Smooth muscle cell of the brain vasculature (primary cell): ENCODE measurements around the gene UBE2Q2.

Experiments used
- DNase-seq: peaks from one replicate; pipeline ENCODE4 v3.0.0-alpha.2; 2012; ENCODE audit warnings: low read depth, low spot score

The UBE2Q2 gene

GRCh38 chr15:75923756-75924155 lies 80.5 kb downstream of the UBE2Q2 start:
- no peak for DNase-seq

- DNase-seq = no peak
Measured at GRCh38 chr15:75924576-75924975, 81.3 kb downstream of the UBE2Q2 start.

- no peak for DNase-seq
Measured at GRCh38 chr15:75925440-75925839, 82.2 kb downstream of the UBE2Q2 start.

- no peak for DNase-seq
Measured at GRCh38 chr15:75926931-75927330, 83.7 kb downstream of the UBE2Q2 start.

- DNase-seq = no peak
Measured at GRCh38 chr15:75927601-75928000, 84.4 kb downstream of the UBE2Q2 start.

- DNase-seq = no peak
Measured at GRCh38 chr15:75928680-75929608, 85.7 kb downstream of the UBE2Q2 start.

GRCh38 chr15:75929799-75930565 lies 86.7 kb downstream of the UBE2Q2 start:
- DNase-seq = no peak

GRCh38 chr15:75930866-75931265 lies 87.6 kb downstream of the UBE2Q2 start:
- no peak for DNase-seq

- DNase-seq = no peak
Measured at GRCh38 chr15:75942464-75942863, 99.2 kb downstream of the UBE2Q2 start.

GRCh38 chr15:75943246-75943645 lies 100.0 kb downstream of the UBE2Q2 start:
- no peak for DNase-seq

GRCh38 chr15:75943713-75944215 lies 100.5 kb downstream of the UBE2Q2 start:
- DNase-seq = no peak

- DNase-seq = no peak
Measured at GRCh38 chr15:75945953-75946352, 102.7 kb downstream of the UBE2Q2 start.

- no peak for DNase-seq
Measured at GRCh38 chr15:75947092-75947491, 103.8 kb downstream of the UBE2Q2 start.

GRCh38 chr15:75948761-75949296 lies 105.6 kb downstream of the UBE2Q2 start:
- no peak for DNase-seq
